HepG2 (cell line): ENCODE measurements around the gene PGAP3. TPM values are rescaled to one million over a fixed set of nuclear protein-coding genes. Genes with fewer than 3 reads are reported as not detected.
A peak's percentile ranks its signal among the peaks of the same experiment; 100 is the strongest.

ENCODE experiments used
- CTCF ChIP-seq: sonication (generic); formaldehyde crosslinking; IDR thresholded peaks from 2 replicates; pipeline ENCODE4 v1.5.0; 2020; ENCODE audit warnings: mild to moderate bottlenecking, missing genetic modification reagents, moderate library complexity
- MNT ChIP-seq: fragments of 450-650 bp; IDR thresholded peaks from 2 replicates; pipeline ENCODE4 v1.6.1; 2016
- PAXIP1 ChIP-seq: sonication (generic); formaldehyde crosslinking; conservative IDR thresholded peaks from 2 replicates; pipeline ENCODE4 v1.4.0; 2020; ENCODE audit warnings: mild to moderate bottlenecking, missing genetic modification reagents, moderate library complexity
- SRF ChIP-seq: IDR thresholded peaks from 2 replicates; pipeline ENCODE4 v1.6.1; 2011; ENCODE audit warnings: mild to moderate bottlenecking, low read depth, low read length, moderate library complexity
- SRSF4 ChIP-seq: fragments of 200-400 bp; formaldehyde crosslinking; IDR thresholded peaks from one replicate; pipeline ENCODE4 v1.6.1; 2018; ENCODE audit warnings: mild to moderate bottlenecking, low read depth, low read length, moderate library complexity; ENCODE audit not compliant: poor library complexity, severe bottlenecking
- TMF1 ChIP-seq: sonication (generic); formaldehyde crosslinking; IDR thresholded peaks from 2 replicates; pipeline ENCODE4 v1.8.1; 2022; ENCODE audit warnings: low read depth, missing genetic modification reagents
- ZFY ChIP-seq: sonication (generic); formaldehyde crosslinking; IDR thresholded peaks from 2 replicates; pipeline ENCODE4 v1.4.0; 2020; ENCODE audit warnings: missing genetic modification reagents
- ZNF207 ChIP-seq: fragments of 450-650 bp; IDR thresholded peaks from 2 replicates; pipeline ENCODE4 v1.6.1; 2016; ENCODE audit warnings: antibody characterized with exemption, borderline replicate concordance
- ZNF619 ChIP-seq: sonication (generic); formaldehyde crosslinking; IDR thresholded peaks from 2 replicates; pipeline ENCODE4 v1.4.0; 2020; ENCODE audit warnings: mild to moderate bottlenecking, missing genetic modification reagents
- ZNF781 ChIP-seq: sonication (generic); formaldehyde crosslinking; IDR thresholded peaks from 2 replicates; pipeline ENCODE4 v1.5.1; 2020; ENCODE audit warnings: borderline replicate concordance, mild to moderate bottlenecking, missing genetic modification reagents; ENCODE audit errors: not compliant biosample characterization
- polyA plus RNA-seq, 8 experiments: library from polyadenylated mRNA; depleted of rRNA in 3 of 8; stranded (reverse) in 7 of 8; unstranded in 1 of 8; fragments of >200 nt; fragmentation: Illumina TruSeq in 4 of 8; extraction: Trizol in 4 of 8; gene quantifications; 2 replicates each; pipeline versions ENCODE4 v1.2.1 to v1.2.3, GENCODE V29; 2011 to 2016; ENCODE audit warnings: low read depth in 4 of 8, missing spikeins in 1 of 8, mixed read lengths in 1 of 8; ENCODE audit not compliant: insufficient read depth in 1 of 8
- total RNA-seq, 5 experiments: library from RNA; depleted of rRNA; stranded (reverse); fragments of >200 nt; fragmentation: Illumina TruSeq; extraction: Trizol; gene quantifications; 2 replicates each; pipeline ENCODE4 v1.2.3, GENCODE V29; 2016; ENCODE audit warnings: low read depth in 1 of 5
- TF ChIP-seq, protein P1 (sequence below): sonication (generic); formaldehyde crosslinking; IDR thresholded peaks from one replicate; pipeline ENCODE4 v1.5.1; 2020; ENCODE audit warnings: mild to moderate bottlenecking, missing genetic modification reagents; ENCODE audit errors: not compliant biosample characterization
- TF ChIP-seq, protein P2 (sequence below): IDR thresholded peaks from 2 replicates; pipeline ENCODE4 v1.6.1; 2016; ENCODE audit warnings: low read depth, borderline replicate concordance

The PGAP3 gene
- total and polyA plus RNA-seq, 2 of the 13 experiments (the other 11 are each of a cell fraction or from before 2014, with no cell fraction given), result 11.9 to 14.6 TPM

DNA sequence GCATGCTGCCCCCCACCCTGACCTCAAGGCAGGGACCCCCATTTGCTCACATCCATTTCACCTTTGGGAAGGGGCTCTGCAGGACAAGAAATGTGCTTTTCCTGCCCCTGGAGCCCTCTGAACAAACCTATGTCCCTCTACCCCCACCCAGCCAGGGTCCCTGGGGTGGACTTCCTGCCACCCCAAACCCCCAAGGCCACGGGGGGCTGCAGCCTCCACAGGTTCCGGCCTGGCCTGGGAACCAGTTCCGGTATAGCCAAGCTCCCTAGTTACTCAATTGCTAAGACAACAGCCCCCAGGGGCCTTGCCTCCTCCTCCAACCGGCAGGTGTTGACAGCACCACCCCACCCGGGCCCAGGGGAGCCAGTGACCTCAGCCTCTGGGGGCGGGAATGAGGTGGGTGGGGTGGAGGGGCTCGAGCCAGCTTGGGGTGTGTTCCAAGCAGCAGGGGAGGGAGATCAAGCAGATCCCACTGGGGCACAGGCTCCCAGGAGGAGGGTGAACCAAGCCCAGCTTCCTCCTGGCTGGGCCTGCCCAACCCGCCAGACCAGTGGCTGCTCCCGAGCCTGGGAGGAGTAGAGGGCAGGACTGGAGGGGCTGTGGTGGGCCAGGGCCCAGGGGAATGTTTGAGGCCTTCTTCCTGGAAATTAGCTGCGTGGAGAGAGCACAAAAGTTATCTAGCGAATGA lies 13.0 kb downstream of the PGAP3 start (continued):
- TF ChIP-seq, protein P1, sequence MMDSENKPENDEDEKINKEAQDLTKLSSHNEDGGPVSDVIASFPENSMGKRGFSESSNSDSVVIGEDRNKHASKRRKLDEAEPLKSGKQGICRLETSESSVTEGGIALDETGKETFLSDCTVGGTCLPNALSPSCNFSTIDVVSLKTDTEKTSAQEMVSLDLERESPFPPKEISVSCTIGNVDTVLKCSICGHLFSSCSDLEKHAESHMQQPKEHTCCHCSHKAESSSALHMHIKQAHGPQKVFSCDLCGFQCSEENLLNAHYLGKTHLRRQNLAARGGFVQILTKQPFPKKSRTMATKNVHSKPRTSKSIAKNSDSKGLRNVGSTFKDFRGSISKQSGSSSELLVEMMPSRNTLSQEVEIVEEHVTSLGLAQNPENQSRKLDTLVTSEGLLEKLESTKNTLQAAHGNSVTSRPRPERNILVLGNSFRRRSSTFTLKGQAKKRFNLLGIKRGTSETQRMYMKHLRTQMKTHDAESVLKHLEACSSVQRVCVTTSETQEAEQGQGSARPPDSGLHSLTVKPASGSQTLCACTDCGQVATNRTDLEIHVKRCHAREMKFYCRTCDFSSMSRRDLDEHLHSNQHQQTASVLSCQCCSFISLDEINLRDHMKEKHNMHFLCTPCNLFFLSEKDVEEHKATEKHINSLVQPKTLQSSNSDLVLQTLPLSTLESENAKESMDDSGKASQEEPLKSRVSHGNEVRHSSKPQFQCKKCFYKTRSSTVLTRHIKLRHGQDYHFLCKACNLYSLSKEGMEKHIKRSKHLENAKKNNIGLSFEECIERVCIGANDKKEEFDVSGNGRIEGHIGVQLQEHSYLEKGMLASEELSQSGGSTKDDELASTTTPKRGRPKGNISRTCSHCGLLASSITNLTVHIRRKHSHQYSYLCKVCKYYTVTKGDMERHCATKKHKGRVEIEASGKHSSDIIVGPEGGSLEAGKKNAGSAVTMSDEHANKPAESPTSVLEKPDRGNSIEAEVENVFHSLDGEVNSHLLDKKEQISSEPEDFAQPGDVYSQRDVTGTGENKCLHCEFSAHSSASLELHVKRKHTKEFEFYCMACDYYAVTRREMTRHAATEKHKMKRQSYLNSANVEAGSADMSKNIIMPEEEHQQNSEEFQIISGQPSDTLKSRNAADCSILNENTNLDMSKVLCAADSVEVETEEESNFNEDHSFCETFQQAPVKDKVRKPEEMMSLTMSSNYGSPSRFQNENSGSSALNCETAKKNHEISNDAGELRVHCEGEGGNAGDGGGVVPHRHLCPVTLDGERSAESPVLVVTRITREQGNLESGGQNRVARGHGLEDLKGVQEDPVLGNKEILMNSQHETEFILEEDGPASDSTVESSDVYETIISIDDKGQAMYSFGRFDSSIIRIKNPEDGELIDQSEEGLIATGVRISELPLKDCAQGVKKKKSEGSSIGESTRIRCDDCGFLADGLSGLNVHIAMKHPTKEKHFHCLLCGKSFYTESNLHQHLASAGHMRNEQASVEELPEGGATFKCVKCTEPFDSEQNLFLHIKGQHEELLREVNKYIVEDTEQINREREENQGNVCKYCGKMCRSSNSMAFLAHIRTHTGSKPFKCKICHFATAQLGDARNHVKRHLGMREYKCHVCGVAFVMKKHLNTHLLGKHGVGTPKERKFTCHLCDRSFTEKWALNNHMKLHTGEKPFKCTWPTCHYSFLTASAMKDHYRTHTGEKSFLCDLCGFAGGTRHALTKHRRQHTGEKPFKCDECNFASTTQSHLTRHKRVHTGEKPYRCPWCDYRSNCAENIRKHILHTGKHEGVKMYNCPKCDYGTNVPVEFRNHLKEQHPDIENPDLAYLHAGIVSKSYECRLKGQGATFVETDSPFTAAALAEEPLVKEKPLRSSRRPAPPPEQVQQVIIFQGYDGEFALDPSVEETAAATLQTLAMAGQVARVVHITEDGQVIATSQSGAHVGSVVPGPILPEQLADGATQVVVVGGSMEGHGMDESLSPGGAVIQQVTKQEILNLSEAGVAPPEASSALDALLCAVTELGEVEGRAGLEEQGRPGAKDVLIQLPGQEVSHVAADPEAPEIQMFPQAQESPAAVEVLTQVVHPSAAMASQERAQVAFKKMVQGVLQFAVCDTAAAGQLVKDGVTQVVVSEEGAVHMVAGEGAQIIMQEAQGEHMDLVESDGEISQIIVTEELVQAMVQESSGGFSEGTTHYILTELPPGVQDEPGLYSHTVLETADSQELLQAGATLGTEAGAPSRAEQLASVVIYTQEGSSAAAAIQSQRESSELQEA (CRISPR knock-in tag), result no peak
- no peak for TF ChIP-seq ZNF207
- TF ChIP-seq ZFY, result peak; percentile 75
- no peak for TF ChIP-seq ZNF781 (CRISPR knock-in tag)
- no peak; the same call in 1 of the 2 replicates for TF ChIP-seq ZNF619 (CRISPR knock-in tag)
- no peak for TF ChIP-seq MNT
- peak; percentile 95 for TF ChIP-seq PAXIP1 (CRISPR knock-in tag)
- TF ChIP-seq SRF, result no peak
- TF ChIP-seq, protein P2, sequence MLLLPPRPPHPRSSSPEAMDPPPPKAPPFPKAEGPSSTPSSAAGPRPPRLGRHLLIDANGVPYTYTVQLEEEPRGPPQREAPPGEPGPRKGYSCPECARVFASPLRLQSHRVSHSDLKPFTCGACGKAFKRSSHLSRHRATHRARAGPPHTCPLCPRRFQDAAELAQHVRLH, result peak; percentile 44; the same call in 1 of the 2 replicates
- peak; percentile 42 for TF ChIP-seq CTCF
- TF ChIP-seq SRSF4, result no peak
- no peak for TF ChIP-seq TMF1 (CRISPR knock-in tag)
